Measurements from ENCODE around the gene RALGPS1.
A peak's percentile ranks its signal among the peaks of the same experiment; 100 is the strongest.
"Not testable (repeated sequence)": the region's sequence is repeated elsewhere in the genome, so short reads cannot be mapped to it uniquely, and the experiment has no call there.

Gene RALGPS1

GRCh38 chr9:127159949-127160610 lies 245.5 kb downstream of the RALGPS1 start:
- DNase-seq, result no peak

- no peak for DNase-seq
These were observed 246.6 kb downstream of the RALGPS1 start for GRCh38 chr9:127161081-127161624.

GRCh38 chr9:127162046-127162863 lies 247.7 kb downstream of the RALGPS1 start:
- peak; percentile 81 to 83 for DNase-seq

- DNase-seq, result no peak
These were observed 248.3 kb downstream of the RALGPS1 start for GRCh38 chr9:127162864-127163365.

GRCh38 chr9:127163409-127163808 lies 248.8 kb downstream of the RALGPS1 start:
- peak; percentile 97 for DNase-seq

GRCh38 chr9:127165116-127165515 lies 250.5 kb downstream of the RALGPS1 start:
- DNase-seq, result no peak

GRCh38 chr9:127166111-127166510 lies 251.5 kb downstream of the RALGPS1 start:
- peak in 1 of 2 experiments; percentile 3 for DNase-seq

- no peak for DNase-seq
These were observed 252.3 kb downstream of the RALGPS1 start for GRCh38 chr9:127166651-127167524.

- no peak for DNase-seq
These were observed 253.2 kb downstream of the RALGPS1 start for GRCh38 chr9:127167560-127168326.

- DNase-seq, result no peak
These were observed 254.4 kb downstream of the RALGPS1 start for GRCh38 chr9:127168756-127169574.

GRCh38 chr9:127169575-127169883 lies 254.9 kb downstream of the RALGPS1 start:
- DNase-seq, result no peak

- DNase-seq, result no peak
These were observed 255.5 kb downstream of the RALGPS1 start for GRCh38 chr9:127170103-127170502.

GRCh38 chr9:127170652-127171051 lies 256.1 kb downstream of the RALGPS1 start:
- DNase-seq, result no peak

GRCh38 chr9:127171348-127171747 lies 256.8 kb downstream of the RALGPS1 start:
- DNase-seq, result not testable (repeated sequence)

- DNase-seq, result no peak
These were observed 257.6 kb downstream of the RALGPS1 start for GRCh38 chr9:127172066-127172707.

GRCh38 chr9:127173063-127173462 lies 258.5 kb downstream of the RALGPS1 start:
- DNase-seq, result no peak

GRCh38 chr9:127174386-127175318 lies 260.1 kb downstream of the RALGPS1 start:
- peak; percentile 36 to 64 for DNase-seq

GRCh38 chr9:127175319-127175715 lies 260.7 kb downstream of the RALGPS1 start:
- DNase-seq, result no peak

- DNase-seq, result no peak
These were observed 261.2 kb downstream of the RALGPS1 start for GRCh38 chr9:127175764-127176163.

GRCh38 chr9:127176631-127177030 lies 262.0 kb downstream of the RALGPS1 start:
- DNase-seq, result no peak
